ENCODE data around the gene SFMBT1.

SFMBT1 gene

GRCh38 chr3:52874160-52874701 lies 171.6 kb downstream of the SFMBT1 start:
- Histone ChIP-seq H3K4me1 (ENCODE audit: insufficient read depth, low read length) (no peaks in the 10 kb centered on the region), H3K27ac (ENCODE audit: low read depth, low read length) (no peak overlapping the region), H3K9ac (ENCODE audit: low read length) (no peak overlapping the region), H3K36me3 (ENCODE audit: insufficient read depth, low read length) (no peaks in the 10 kb centered on the region), H3K9me3 (ENCODE audit: low read length) (no peaks in the 10 kb centered on the region), H3K4me3 (ENCODE audit: low read depth in 1 of 2, low read length in 2 of 2) (no peak overlapping the region), H3K27me3 (ENCODE audit: control insufficient read depth in 1 of 2, insufficient read depth in 2 of 2, low read length in 2 of 2) (no peaks in the 10 kb centered on the region)

- H3K36me3 ChIP-seq (ENCODE audit: insufficient read depth, low read length): no peaks in the 10 kb centered on the region
- no peaks in the 10 kb centered on the region for H3K27me3 ChIP-seq (ENCODE audit: control insufficient read depth in 1 of 2, insufficient read depth in 2 of 2, low read length in 2 of 2)
- H3K27ac ChIP-seq (ENCODE audit: low read depth, low read length): no peak overlapping the region
- H3K9ac ChIP-seq (ENCODE audit: low read length): no peak overlapping the region
- H3K9me3 ChIP-seq (ENCODE audit: low read length): no peaks in the 10 kb centered on the region
- no peaks in the 10 kb centered on the region for H3K4me1 ChIP-seq (ENCODE audit: insufficient read depth, low read length)
- no peak overlapping the region for H3K4me3 ChIP-seq (ENCODE audit: low read depth in 1 of 2, low read length in 2 of 2)
Observed at GRCh38 chr3:52873433-52874159, 172.3 kb downstream of the SFMBT1 start.

GRCh38 chr3:52872245-52872644 lies 173.6 kb downstream of the SFMBT1 start:
- no peaks in the 10 kb centered on the region for H3K9me3 ChIP-seq (ENCODE audit: low read length)
- no peak overlapping the region for H3K9ac ChIP-seq (ENCODE audit: low read length)
- H3K27ac ChIP-seq (ENCODE audit: low read depth, low read length): no peak overlapping the region
- H3K4me3 ChIP-seq (ENCODE audit: low read depth in 1 of 2, low read length in 2 of 2): no peak overlapping the region
- H3K36me3 ChIP-seq (ENCODE audit: insufficient read depth, low read length): no peaks in the 10 kb centered on the region
- no peaks in the 10 kb centered on the region for H3K4me1 ChIP-seq (ENCODE audit: insufficient read depth, low read length)
- no peaks in the 10 kb centered on the region for H3K27me3 ChIP-seq (ENCODE audit: control insufficient read depth in 1 of 2, insufficient read depth in 2 of 2, low read length in 2 of 2)

GRCh38 chr3:52871761-52872160 lies 174.1 kb downstream of the SFMBT1 start:
- Histone ChIP-seq H3K27me3 (ENCODE audit: control insufficient read depth in 1 of 2, insufficient read depth in 2 of 2, low read length in 2 of 2) (no peaks in the 10 kb centered on the region), H3K27ac (ENCODE audit: low read depth, low read length) (no peak overlapping the region), H3K4me3 (ENCODE audit: low read depth in 1 of 2, low read length in 2 of 2) (no peak overlapping the region), H3K36me3 (ENCODE audit: insufficient read depth, low read length) (no peaks in the 10 kb centered on the region), H3K9ac (ENCODE audit: low read length) (no peak overlapping the region), H3K9me3 (ENCODE audit: low read length) (no peaks in the 10 kb centered on the region), H3K4me1 (ENCODE audit: insufficient read depth, low read length) (no peaks in the 10 kb centered on the region)

GRCh38 chr3:52870471-52870870 lies 175.4 kb downstream of the SFMBT1 start:
- Histone ChIP-seq H3K27me3 (ENCODE audit: control insufficient read depth in 1 of 2, insufficient read depth in 2 of 2, low read length in 2 of 2) (no peaks in the 10 kb centered on the region), H3K36me3 (ENCODE audit: insufficient read depth, low read length) (no peaks in the 10 kb centered on the region), H3K4me3 (ENCODE audit: low read depth in 1 of 2, low read length in 2 of 2) (no peak overlapping the region), H3K9ac (ENCODE audit: low read length) (no peak overlapping the region), H3K9me3 (ENCODE audit: low read length) (no peaks in the 10 kb centered on the region), H3K27ac (ENCODE audit: low read depth, low read length) (no peak overlapping the region), H3K4me1 (ENCODE audit: insufficient read depth, low read length) (no peaks in the 10 kb centered on the region)

GRCh38 chr3:52866427-52866826 lies 179.4 kb downstream of the SFMBT1 start:
- Histone ChIP-seq H3K27me3 (ENCODE audit: control insufficient read depth in 1 of 2, insufficient read depth in 2 of 2, low read length in 2 of 2) (no peaks in the 10 kb centered on the region), H3K36me3 (ENCODE audit: insufficient read depth, low read length) (no peaks in the 10 kb centered on the region), H3K4me1 (ENCODE audit: insufficient read depth, low read length) (no peaks in the 10 kb centered on the region), H3K9me3 (ENCODE audit: low read length) (no peaks in the 10 kb centered on the region), H3K4me3 (ENCODE audit: low read depth in 1 of 2, low read length in 2 of 2) (no peak overlapping the region), H3K9ac (ENCODE audit: low read length) (no peak overlapping the region), H3K27ac (ENCODE audit: low read depth, low read length) (no peak overlapping the region)

GRCh38 chr3:52865994-52866393 lies 179.9 kb downstream of the SFMBT1 start:
- Histone ChIP-seq H3K9ac (ENCODE audit: low read length) (no peak overlapping the region), H3K36me3 (ENCODE audit: insufficient read depth, low read length) (no peaks in the 10 kb centered on the region), H3K4me3 (ENCODE audit: low read depth in 1 of 2, low read length in 2 of 2) (no peak overlapping the region), H3K9me3 (ENCODE audit: low read length) (no peaks in the 10 kb centered on the region), H3K4me1 (ENCODE audit: insufficient read depth, low read length) (no peaks in the 10 kb centered on the region), H3K27ac (ENCODE audit: low read depth, low read length) (no peak overlapping the region), H3K27me3 (ENCODE audit: control insufficient read depth in 1 of 2, insufficient read depth in 2 of 2, low read length in 2 of 2) (no peaks in the 10 kb centered on the region)

GRCh38 chr3:52860424-52860768 lies 185.5 kb downstream of the SFMBT1 start:
- no peak overlapping the region for H3K4me3 ChIP-seq (ENCODE audit: low read depth in 1 of 2, low read length in 2 of 2)
- no peaks in the 10 kb centered on the region for H3K27me3 ChIP-seq (ENCODE audit: control insufficient read depth in 1 of 2, insufficient read depth in 2 of 2, low read length in 2 of 2)
- no peak overlapping the region for H3K27ac ChIP-seq (ENCODE audit: low read depth, low read length)
- H3K36me3 ChIP-seq (ENCODE audit: insufficient read depth, low read length): no peaks in the 10 kb centered on the region
- no peaks in the 10 kb centered on the region for H3K9me3 ChIP-seq (ENCODE audit: low read length)
- no peak overlapping the region for H3K9ac ChIP-seq (ENCODE audit: low read length)
- peaks cover 11% of the 10 kb centered on the region for H3K4me1 ChIP-seq (ENCODE audit: insufficient read depth, low read length)

- Histone ChIP-seq H3K27ac (ENCODE audit: low read depth, low read length) (no peak overlapping the region), H3K9ac (ENCODE audit: low read length) (no peak overlapping the region), H3K36me3 (ENCODE audit: insufficient read depth, low read length) (peaks cover 2% of the 10 kb centered on the region), H3K27me3 (ENCODE audit: control insufficient read depth in 1 of 2, insufficient read depth in 2 of 2, low read length in 2 of 2) (no peaks in the 10 kb centered on the region), H3K4me1 (ENCODE audit: insufficient read depth, low read length) (peaks cover 11% of the 10 kb centered on the region), H3K4me3 (ENCODE audit: low read depth in 1 of 2, low read length in 2 of 2) (no peak overlapping the region), H3K9me3 (ENCODE audit: low read length) (no peaks in the 10 kb centered on the region)
Observed at GRCh38 chr3:52859686-52860423, 186.0 kb downstream of the SFMBT1 start.

- no peaks in the 10 kb centered on the region for H3K9me3 ChIP-seq (ENCODE audit: low read length)
- H3K27ac ChIP-seq (ENCODE audit: low read depth, low read length): no peak overlapping the region
- peaks cover 4% of the 10 kb centered on the region for H3K36me3 ChIP-seq (ENCODE audit: insufficient read depth, low read length)
- no peak overlapping the region for H3K4me3 ChIP-seq (ENCODE audit: low read depth in 1 of 2, low read length in 2 of 2)
- H3K4me1 ChIP-seq (ENCODE audit: insufficient read depth, low read length): peaks cover 11% of the 10 kb centered on the region
- no peak overlapping the region for H3K9ac ChIP-seq (ENCODE audit: low read length)
- H3K27me3 ChIP-seq (ENCODE audit: control insufficient read depth in 1 of 2, insufficient read depth in 2 of 2, low read length in 2 of 2): no peaks in the 10 kb centered on the region
Observed at GRCh38 chr3:52857864-52858263, 188.0 kb downstream of the SFMBT1 start.

- Histone ChIP-seq H3K4me1 (ENCODE audit: insufficient read depth, low read length) (peaks cover 11% of the 10 kb centered on the region), H3K9ac (ENCODE audit: low read length) (no peak overlapping the region), H3K27ac (ENCODE audit: low read depth, low read length) (no peak overlapping the region), H3K4me3 (ENCODE audit: low read depth in 1 of 2, low read length in 2 of 2) (no peak overlapping the region), H3K27me3 (ENCODE audit: control insufficient read depth in 1 of 2, insufficient read depth in 2 of 2, low read length in 2 of 2) (no peaks in the 10 kb centered on the region), H3K36me3 (ENCODE audit: insufficient read depth, low read length) (peaks cover 11% of the 10 kb centered on the region), H3K9me3 (ENCODE audit: low read length) (no peaks in the 10 kb centered on the region)
Observed at GRCh38 chr3:52857133-52857532, 188.7 kb downstream of the SFMBT1 start.

Measured in muscle layer of colon (tissue), 2 donors.